Measurements from ENCODE around the gene SNX25.

DNA sequence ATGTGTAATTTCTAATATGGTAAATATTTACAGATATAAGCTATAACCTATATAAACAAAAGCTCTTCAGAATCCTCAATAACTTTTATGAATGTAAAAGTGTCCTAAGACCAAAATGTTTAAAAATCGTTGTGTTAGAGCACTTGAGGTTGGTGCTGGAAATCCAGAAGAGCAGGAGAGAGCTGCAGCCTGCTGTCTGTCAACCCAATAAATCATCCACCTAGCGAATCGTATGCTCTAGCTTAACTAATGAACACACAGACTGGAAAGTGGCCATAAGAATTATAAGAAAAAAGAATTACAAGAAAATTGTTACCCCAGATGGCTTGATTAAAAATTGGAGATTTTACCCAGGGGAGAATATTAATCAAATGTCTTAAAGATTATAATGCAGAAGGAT is 22.6 kb upstream of the SNX25 start:
- no peak for TF ChIP-seq POLR2A (IDR thresholded peaks at IDR 0.05)
- TF ChIP-seq, protein P1, sequence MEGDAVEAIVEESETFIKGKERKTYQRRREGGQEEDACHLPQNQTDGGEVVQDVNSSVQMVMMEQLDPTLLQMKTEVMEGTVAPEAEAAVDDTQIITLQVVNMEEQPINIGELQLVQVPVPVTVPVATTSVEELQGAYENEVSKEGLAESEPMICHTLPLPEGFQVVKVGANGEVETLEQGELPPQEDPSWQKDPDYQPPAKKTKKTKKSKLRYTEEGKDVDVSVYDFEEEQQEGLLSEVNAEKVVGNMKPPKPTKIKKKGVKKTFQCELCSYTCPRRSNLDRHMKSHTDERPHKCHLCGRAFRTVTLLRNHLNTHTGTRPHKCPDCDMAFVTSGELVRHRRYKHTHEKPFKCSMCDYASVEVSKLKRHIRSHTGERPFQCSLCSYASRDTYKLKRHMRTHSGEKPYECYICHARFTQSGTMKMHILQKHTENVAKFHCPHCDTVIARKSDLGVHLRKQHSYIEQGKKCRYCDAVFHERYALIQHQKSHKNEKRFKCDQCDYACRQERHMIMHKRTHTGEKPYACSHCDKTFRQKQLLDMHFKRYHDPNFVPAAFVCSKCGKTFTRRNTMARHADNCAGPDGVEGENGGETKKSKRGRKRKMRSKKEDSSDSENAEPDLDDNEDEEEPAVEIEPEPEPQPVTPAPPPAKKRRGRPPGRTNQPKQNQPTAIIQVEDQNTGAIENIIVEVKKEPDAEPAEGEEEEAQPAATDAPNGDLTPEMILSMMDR (IDR thresholded peaks at IDR 0.05), result no peak
